ENCODE results near the gene ATP6V1D.

ATP6V1D gene

GRCh38 chr14:67389275-67389674 lies 29.7 kb upstream of the ATP6V1D start:
- H3K4me3 ChIP-seq (replicated peaks; ENCODE audit: low read depth, low read length) = no peak overlapping the region
- no peak for DNase-seq (ENCODE audit: extremely low read depth, low read depth)

GRCh38 chr14:67387195-67387594 lies 27.6 kb upstream of the ATP6V1D start:
- no peak overlapping the region for H3K4me3 ChIP-seq (replicated peaks; ENCODE audit: low read depth, low read length)
- TF ChIP-seq CTCF (IDR thresholded peaks at IDR 0.05; ENCODE audit: low read depth, low read length, missing control alignments) = no peak
- DNase-seq (ENCODE audit: extremely low read depth, low read depth) = no peak

More at GRCh38 chr14:67389275-67389674, 29.7 kb upstream of the ATP6V1D start:
- no peak for TF ChIP-seq CTCF (IDR thresholded peaks at IDR 0.05; ENCODE audit: low read depth, low read length, missing control alignments)

GRCh38 chr14:67385618-67386017 lies 26.0 kb upstream of the ATP6V1D start:
- no peak overlapping the region for H3K4me3 ChIP-seq (replicated peaks; ENCODE audit: low read depth, low read length)

GRCh38 chr14:67385120-67385519 lies 25.5 kb upstream of the ATP6V1D start:
- no peak for DNase-seq (ENCODE audit: extremely low read depth, low read depth)
- no peak overlapping the region for H3K4me3 ChIP-seq (replicated peaks; ENCODE audit: low read depth, low read length)
- TF ChIP-seq CTCF (IDR thresholded peaks at IDR 0.05; ENCODE audit: low read depth, low read length, missing control alignments) = no peak

More at GRCh38 chr14:67385618-67386017, 26.0 kb upstream of the ATP6V1D start:
- DNase-seq (ENCODE audit: extremely low read depth, low read depth) = no peak
- no peak for TF ChIP-seq CTCF (IDR thresholded peaks at IDR 0.05; ENCODE audit: low read depth, low read length, missing control alignments)

GRCh38 chr14:67377916-67378315 lies 18.3 kb upstream of the ATP6V1D start:
- no peak overlapping the region for H3K4me3 ChIP-seq (replicated peaks; ENCODE audit: low read depth, low read length)
- no peak for TF ChIP-seq CTCF (IDR thresholded peaks at IDR 0.05; ENCODE audit: low read depth, low read length, missing control alignments)

GRCh38 chr14:67373347-67373746 lies 13.7 kb upstream of the ATP6V1D start:
- no peak for TF ChIP-seq CTCF (IDR thresholded peaks at IDR 0.05; ENCODE audit: low read depth, low read length, missing control alignments)
- H3K4me3 ChIP-seq (replicated peaks; ENCODE audit: low read depth, low read length) = no peak overlapping the region
- no peak for DNase-seq (ENCODE audit: extremely low read depth, low read depth)

More at GRCh38 chr14:67377916-67378315, 18.3 kb upstream of the ATP6V1D start:
- DNase-seq (ENCODE audit: extremely low read depth, low read depth) = no peak

GRCh38 chr14:67372833-67373232 lies 13.2 kb upstream of the ATP6V1D start:
- DNase-seq (ENCODE audit: extremely low read depth, low read depth) = no peak
- TF ChIP-seq CTCF (IDR thresholded peaks at IDR 0.05; ENCODE audit: low read depth, low read length, missing control alignments) = no peak
- no peak overlapping the region for H3K4me3 ChIP-seq (replicated peaks; ENCODE audit: low read depth, low read length)

Data from HFF-Myc (cell line).